Breast epithelium (tissue), 3 donors: ENCODE measurements around the gene ARHGEF2.

Source experiments
- CTCF ChIP-seq, 3 donors: fragments of 450-650 bp; IDR thresholded peaks; one replicate each; pipeline ENCODE4 v1.5.1; 2016 to 2017; ENCODE audit warnings: antibody characterized with exemption in 3 of 3, mild to moderate bottlenecking in 3 of 3, moderate library complexity in 3 of 3
- POLR2A ChIP-seq: fragments of 450-650 bp; IDR thresholded peaks from one replicate; pipeline ENCODE4 v1.6.1; 2016; ENCODE audit warnings: antibody characterized with exemption, mild to moderate bottlenecking, moderate library complexity
- POLR2AphosphoS5 ChIP-seq, 3 donors: sonication (generic); formaldehyde crosslinking; IDR thresholded peaks; one replicate each; pipeline ENCODE4 v1.6.1; 2017; ENCODE audit warnings: antibody characterized with exemption in 3 of 3

DNA sequence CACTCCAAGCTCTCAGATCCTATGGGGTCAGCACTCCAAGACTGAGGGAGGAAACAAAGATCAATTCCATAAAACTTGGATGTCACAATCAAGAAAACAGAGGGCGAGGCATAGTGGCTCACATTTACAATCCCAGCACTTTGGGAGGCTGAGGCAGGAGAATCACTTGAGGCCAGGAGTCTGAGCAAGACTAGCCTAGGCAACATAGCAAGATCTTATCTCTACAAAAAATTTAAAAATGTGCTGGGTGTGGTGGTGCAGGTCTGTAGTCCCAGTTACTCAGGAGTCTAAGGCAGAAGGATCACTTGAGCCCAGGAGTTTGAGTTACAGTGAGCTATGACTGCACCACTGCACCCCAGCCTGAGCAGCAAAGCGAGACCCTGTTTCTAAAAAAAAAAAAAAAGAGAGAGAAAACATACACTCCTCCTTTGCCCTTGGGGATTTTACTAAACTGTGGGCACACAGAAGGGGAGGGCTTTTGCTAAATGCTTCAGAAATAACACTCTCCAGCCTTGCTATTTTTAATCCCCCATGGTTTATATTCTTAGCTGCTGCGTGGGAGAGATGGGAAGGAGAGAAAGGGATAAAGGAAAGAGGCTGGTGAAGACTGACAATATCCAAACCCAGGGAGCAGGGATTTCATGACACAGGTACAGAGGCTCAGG, 18.1 kb downstream of the ARHGEF2 start:
- TF ChIP-seq POLR2AphosphoS5 (IDR thresholded peaks at IDR 0.05) (no peak), CTCF (IDR thresholded peaks at IDR 0.05) (no peak), POLR2A (no peak)
